NCI-H69 (cell line): ENCODE data around the gene PDP2.

Experiments
- DNase-seq: peaks from one replicate; lab custom pipeline; 2025; lab: John Stamatoyannopoulos, UW

PDP2 gene

DNA sequence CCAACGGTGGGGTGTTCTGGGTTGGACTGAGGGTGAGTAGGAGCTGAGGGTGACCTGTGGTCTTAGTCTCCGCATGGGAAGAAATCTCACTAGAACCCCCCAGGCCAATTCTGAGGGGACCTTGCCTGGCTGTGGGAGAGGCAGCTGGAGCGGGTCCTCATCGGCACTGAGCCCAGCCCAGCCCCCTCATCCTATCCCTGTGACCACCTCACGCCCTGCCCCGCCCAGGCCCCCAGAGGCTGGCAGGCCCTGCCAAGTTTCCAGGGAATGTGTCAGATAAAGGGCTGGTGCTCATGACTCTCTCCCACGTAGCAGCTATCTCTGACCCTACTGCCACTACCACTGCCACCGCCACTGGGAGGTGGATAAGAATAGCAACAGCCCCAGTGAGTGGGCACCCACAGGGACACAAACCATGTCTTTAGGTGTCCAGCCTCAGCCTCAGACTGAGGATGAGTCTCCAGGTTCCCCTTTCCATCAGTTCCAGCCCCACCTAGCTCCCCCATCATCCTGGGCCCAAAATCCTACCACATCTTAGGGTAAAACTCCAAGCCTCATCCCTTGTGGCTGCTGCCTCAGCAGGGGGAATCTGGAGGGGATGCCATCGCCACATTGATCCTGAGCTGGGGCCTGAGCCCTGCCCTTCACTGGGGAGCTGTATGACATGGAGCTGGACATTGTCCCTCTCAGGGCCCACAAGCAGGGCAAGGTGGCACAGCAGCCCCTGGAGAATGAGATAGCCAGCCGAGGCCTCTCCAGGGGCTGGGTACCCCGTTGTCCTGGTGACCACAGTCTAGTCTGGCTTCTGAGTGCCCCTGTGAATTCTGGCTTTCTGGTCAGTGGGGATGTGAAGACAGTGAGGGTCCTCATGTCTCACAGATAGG is 23.5 kb downstream of the PDP2 start:
- DNase-seq, result no peak

DNA sequence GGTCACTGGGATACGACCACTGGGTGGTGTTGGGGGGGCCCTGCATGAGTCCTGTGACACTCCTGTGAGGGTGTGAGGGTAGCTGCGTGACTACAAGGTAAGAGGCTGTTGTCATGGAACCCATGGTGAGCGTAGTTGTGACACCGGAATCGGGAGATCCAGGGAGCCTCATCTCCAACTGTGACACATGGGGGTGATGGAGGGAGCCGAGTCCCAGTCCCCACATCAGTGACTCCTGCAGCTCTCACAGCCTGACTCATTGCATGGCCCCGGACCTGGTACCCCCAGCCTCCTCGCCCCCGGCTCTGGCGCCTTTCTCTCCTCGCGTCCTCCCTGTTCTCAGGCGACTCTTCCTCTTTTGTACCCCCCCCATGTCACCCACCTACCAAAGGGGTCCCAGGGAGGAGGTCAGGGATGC is 24.1 kb downstream of the PDP2 start:
- no peak for DNase-seq

- no peak for DNase-seq
Measured at GRCh38 chr16:66904846-66905632, 24.7 kb downstream of the PDP2 start.

DNA sequence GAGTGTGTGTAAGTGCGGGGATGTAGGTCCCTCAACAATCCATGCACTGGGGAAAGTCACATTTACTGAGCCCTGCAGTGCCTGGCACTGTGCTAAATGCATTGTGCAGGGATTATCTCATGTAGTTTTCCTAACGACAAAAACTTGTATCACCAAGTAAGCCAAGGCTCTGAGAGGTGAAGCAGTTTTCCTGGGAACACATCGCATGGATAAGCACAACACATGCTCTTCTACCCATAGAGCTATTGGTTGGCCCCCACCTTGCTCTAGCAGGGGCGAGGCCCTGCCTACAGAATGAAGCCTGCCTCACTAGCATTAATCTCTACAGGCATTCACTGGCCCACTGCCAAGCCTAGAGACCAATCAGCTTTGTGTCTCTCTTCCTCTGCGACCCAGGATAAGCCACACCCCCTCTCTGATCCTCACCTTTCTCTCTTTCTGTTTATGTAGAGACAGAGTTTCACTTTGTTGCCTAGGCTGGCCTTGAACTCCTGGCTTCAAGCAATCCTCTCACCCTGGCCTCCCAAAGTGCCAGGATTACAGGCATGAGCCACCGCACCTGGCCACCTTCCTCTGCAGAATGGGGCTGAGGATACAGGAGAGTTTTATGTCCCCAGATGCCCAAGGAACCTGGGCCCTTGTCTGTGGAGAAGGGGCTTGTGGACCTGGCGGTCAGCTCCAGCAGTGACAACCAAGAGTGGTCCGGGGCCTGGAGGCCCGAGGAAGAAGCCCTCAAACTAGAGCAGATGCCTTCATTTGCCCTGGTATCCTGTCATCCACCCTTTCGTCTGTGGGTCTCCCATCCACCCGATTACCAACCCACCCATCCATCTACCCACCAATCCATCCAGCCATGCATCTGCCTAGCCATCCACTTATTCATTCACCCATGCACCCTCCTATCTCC is 25.6 kb downstream of the PDP2 start:
- DNase-seq, result peak; percentile 72

DNA sequence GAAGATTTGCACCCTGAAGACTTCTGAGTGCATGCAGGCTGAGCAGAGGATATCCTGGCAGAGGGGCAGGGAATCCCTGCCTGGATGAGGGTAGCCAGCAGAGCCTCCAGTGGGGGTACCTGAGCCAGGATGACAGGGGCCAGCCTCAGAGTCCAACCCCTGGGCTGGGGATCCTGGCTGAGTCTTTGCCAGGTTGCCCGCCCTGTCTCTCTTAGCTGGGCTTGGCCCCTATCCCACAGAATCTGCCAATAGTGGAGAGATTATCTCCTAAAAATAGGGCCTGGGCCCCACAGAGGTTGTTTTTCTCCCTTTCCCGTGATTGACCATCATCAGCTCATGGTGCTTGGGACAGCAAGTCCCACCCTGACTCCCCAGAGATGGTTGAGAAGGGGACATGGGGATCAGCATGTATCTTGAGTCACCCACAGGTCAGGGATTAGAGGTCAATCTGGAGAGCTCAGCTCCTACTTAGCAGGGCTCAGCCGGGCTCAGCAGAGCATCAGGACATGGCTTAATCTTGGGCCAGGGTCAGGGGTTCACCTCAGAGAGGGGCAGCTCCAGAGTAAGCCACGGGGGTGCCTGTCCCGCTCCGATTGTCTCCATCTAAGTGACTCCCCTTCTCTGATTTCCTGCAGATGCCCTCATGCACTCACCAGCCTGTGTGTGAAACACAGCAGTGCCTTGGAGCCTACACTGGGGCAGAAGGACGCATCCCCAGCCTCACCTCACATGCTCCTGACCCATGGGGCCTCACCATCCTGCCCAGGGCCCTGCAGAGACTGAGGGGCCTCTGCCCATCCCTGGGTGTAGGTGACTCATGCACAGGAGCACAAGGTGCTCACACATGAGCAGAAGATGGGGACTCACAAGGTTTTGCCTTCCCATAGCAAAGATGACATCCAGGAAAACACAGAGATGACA is 26.9 kb downstream of the PDP2 start:
- DNase-seq, result no peak

GRCh38 chr16:66908116-66908515 is 27.8 kb downstream of the PDP2 start:
- no peak for DNase-seq

DNA sequence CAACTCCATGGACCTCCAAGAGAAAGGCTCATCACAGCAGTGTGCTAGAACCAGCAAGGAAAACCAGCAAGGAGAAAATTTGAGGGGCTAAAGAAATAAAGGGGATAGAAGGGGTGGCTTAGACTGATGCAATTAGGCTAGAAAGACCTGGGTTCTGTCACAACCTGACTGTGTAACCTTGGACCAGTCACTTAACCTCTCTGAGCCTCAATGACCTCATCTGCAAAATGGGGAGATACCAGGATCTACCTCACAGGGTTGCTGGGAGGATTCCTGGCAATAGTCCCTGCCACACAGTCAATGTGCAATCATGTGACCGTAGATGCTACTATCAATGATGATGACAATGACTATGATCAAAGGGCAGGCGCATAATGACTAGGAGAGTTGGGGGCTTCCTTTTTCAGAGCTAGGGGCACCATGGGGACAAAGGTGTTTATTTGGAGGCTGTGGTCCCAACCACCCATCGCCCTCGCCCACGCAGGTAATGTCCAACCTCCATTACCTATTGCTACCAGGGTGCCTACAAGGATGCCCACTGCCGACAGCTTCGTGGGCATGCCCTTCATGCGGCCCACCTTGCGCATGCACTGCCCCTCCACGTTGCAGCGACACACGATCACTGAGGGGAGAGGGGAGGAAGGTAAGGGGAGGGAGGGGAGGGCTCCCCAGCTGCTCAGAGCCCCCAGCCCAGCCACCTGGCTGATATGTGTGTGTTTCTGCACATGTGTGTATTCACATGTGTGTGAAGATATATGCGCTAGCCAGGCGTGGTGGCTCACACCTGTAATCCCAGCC is 28.6 kb downstream of the PDP2 start:
- no peak for DNase-seq

GRCh38 chr16:66910175-66910940 is 30.0 kb downstream of the PDP2 start:
- no peak for DNase-seq

GRCh38 chr16:66911112-66911511 is 30.8 kb downstream of the PDP2 start:
- no peak for DNase-seq

- DNase-seq, result no peak
Measured at GRCh38 chr16:66911801-66912200, 31.5 kb downstream of the PDP2 start.

- DNase-seq, result no peak
Measured at GRCh38 chr16:66913081-66913480, 32.8 kb downstream of the PDP2 start.

GRCh38 chr16:66913711-66914110 is 33.4 kb downstream of the PDP2 start:
- no peak for DNase-seq

DNA sequence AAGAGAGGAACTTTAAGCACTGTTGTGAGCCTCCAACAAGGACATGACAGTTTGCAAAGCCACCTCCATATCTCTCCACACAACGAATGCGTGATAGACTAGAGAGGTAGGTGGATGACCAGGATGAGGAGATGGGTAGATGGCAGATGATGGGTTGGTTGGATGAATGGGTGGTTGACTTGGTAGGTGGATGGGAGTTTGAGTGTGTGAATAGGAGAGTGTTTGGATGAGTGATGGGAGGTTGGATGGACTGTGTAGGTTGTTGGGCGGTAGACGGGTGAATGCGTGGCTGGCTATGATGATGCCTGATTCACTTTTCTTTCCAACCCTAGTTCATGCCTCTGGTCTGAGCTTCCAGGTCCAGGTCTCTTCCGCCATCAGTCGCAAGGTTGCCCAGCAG is 34.2 kb downstream of the PDP2 start:
- no peak for DNase-seq

DNA sequence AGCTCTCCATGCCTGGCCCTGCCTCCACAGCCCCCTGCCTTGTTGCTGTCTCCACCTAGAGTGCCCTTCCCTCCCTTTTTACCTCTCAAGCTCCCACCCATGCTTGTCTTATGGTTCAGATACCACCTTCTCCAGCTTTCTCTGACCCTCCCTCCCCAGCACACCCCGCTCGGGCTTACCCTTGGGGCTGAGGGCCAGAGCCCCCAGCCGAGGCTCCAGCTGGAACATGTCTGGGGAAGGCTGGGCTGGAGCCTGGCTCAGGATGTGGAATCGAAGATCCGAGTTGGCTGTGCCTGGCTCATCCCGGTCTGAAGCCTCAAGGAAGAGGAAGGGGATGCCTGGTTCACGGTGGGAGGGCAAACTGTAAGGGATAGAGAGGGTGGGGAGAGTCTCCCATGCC is 34.7 kb downstream of the PDP2 start:
- no peak for DNase-seq

GRCh38 chr16:66916518-66916917 is 36.2 kb downstream of the PDP2 start:
- DNase-seq, result no peak

DNA sequence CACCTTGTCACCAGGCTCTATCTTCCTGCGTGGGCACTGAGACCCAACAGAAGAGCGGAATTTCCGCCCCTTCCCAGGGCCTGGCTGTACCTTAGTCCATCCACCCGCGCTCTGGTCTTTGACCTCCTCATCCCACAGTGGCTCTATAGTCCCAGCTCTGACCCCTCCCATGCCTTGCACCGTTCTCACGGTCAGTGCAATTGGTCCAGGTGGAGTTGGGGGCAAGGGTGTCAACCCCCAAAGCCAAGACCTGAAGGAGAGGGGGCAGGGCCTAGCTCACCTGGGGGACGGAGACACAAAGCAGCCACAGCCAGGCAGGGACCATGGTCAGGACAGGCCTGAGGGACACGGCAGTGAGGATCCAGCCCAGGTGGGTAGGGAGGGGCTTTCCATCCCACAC is 37.4 kb downstream of the PDP2 start:
- no peak for DNase-seq

DNA sequence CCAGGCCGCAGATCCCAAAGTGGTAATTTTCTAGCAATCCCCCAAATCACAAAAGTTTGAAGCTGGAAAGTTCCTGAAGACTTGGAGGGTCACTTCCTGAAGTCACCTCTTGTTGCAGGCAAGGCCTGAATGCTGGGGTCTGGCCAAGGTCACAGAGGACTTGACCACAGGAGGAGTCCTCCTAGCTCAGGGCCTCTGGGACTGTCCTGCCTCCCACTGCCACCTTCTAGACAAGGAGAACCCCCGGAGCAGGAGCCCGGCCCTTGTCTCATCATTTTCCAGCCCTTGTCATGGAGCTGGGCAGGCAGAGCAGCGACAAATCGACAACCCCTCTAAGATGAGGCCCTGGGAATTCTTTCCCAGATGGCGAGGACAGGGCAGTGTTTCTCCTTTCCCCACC is 38.0 kb downstream of the PDP2 start:
- DNase-seq, result no peak

- DNase-seq, result no peak
Measured at GRCh38 chr16:66918803-66919568, 38.7 kb downstream of the PDP2 start, which contains the start of gene CDH16. Gene CDH16, minus strand, starts transcription at chr16:66918885. Its CDS starts 820 bp downstream, at chr16:66918065.
